HG03439 (cell line): ENCODE results near the gene OSBPL3.
"Not testable (repeated sequence)": the region's sequence is repeated elsewhere in the genome, so short reads cannot be mapped to it uniquely, and the experiment has no call there.

ENCODE experiments used
- ATAC-seq: cut with Tn5 transposase; IDR thresholded peaks from one replicate; pipeline ENCODE4 v1.9.1; 2021; ENCODE audit warnings: mild to moderate bottlenecking, moderate library complexity; ENCODE audit not compliant: unreplicated experiment

The OSBPL3 gene

DNA sequence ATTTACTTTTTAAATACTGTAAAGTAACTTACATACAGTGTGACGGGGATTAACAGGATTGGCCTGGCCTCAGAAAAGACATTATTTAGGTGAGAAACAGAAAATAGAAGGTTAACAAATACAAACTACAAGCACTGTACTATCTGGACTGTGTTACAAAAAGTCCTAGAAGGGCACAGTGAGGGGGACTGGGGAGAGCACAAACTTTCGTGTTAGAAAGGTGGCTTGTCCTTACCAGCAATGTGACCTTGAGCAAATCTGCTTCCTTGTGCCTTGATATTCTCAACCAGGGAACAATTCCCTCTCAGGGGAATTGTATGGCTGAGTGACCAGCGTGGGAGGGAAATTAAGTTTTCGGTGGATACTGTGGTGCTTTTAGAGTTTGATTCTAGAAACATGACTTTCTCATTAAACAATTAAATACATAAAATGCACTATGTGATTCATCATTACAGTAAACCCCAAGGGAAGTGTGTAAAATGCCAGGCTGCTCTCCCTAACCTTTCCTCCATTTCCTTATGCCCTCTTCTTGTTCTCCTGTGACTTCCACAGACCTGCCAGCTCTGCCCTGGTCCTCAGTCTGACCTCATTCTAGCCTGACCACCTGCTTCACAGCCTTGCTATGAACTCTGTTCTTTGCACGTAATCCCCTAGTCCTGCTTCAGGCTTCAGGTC, 57.7 kb downstream of the OSBPL3 start:
- no peak for ATAC-seq

DNA sequence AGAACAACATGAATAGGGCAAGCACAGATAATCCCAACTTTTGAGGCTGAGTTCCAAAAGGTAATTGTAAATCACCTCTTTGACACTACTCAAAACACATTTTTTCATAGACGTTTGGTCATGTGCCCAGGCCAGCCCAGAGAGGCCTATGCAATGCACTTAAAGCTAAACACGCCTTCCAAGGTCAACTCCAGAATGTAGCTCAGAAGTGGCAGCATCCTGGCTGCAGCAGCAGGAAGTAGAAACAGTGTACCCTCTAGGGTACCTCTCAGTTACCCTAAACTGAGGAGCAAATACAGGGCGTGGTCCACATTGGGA, 58.7 kb downstream of the OSBPL3 start:
- no peak for ATAC-seq

DNA sequence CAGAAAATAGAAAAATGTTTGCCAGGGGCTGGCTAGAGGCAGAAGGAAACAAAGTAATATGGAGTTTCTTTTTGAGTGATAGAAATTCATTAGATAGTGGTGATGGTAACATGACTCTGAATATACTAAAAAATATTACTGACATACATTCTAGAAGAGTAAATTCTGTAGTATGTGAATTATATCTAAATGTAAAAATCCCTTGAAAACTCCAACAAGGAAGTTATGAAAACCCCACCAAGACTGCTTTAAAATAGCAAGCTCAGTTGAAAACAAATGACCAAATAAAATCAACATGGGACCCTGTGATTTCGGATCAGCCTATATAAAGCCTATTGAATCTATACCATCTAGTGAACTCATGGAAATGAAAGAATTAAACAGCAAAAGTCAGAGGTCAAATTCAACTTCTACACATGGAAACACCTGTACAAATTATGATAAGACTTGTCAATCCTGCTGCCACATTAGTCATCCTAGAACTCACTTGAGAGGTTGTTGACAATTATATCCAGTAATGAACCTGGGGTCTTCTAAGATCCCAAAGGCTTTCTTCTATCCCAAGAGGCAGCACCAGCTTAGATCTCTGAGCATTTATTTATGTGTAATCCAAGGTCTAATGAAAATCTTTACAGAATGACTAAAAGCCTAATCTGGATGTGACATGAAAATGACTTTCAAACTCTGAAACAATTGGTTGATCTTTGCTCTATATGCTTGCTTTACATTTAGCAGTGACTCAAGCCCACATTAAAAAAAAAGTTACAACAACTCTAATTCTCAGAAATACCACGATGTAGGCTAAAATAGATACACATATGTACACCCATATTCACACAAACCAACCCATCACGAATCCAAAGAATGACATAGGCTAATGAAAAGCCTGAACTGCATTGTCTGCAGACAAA, 59.3 kb downstream of the OSBPL3 start:
- ATAC-seq, result no peak

DNA sequence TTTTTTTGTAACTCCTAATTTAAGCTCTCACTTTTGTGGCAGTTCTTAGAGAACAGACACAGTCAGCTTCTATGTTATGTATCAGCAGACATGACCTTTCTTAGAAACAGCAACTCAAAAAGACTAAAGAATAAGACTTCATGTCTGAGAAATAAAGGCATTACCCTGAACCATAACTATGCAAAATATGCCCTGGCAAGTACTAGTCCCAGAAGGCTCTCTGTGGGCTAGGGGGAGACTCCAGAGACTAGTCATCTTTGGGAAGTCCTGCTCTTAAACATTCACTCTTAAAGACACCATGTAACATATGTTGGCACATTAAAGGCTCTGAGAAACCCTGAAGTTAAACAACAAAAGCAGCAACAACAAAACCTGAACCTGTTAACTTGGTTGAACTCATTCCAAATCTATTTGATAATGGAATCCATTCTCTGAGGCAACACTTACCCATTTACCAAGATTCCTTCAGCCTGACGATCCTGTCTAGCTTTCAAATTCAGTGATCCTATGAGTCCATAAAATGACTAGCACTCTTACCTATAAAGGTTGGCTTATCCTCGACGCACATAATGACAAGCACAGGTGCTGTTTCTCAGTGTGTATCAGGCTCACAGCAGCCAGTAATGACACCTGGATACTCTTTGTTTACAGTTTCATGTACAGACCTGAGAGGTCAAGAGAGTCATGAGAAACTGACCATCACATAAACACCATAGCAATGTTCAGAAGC, 62.3 kb downstream of the OSBPL3 start:
- peak; percentile 71 for ATAC-seq

DNA sequence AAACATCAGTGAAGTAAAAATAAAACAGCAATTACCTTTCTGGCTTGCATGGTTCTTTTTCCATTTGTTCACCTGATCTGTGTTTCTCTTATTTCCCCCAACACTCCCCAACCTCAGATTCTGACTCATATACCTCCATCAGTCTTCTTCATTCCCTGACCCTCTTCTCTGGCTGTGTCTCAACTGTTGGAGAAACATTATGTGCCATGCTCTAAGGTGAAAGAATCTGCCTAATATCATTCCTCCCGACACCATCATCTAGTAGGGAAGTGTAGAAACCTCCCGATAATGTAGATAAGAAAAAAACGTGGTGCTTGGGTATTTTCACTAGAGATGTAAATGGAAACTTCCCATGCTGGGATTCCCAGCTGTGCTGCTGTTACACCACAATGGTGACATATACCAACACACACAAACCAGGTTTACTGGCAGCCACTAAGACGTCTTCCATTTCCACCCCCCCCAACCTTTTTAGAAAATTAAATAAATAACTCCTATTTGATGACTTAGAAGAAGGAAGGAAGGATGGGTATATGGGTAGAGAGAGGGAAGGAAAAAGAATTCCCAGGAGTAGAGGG, 63.4 kb downstream of the OSBPL3 start:
- ATAC-seq, result no peak

DNA sequence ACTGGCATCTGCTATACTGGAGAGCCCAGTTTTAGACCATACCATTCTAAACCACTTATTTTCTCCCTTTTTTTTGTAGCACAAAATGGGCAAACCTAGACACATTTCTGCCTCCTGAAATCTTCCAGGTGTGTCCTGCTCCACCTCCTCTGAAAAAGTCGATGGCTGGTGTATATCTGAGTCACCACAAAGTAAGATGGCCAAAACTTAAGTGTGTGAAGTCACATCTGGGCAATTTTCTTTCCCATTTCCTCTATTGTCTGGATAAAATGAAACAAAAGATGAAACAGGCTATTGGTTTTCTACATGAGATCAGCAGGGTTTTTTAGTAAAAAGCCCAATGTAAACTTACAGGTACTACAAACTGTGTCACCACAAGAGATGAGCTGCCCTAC, 65.5 kb downstream of the OSBPL3 start:
- no peak for ATAC-seq

DNA sequence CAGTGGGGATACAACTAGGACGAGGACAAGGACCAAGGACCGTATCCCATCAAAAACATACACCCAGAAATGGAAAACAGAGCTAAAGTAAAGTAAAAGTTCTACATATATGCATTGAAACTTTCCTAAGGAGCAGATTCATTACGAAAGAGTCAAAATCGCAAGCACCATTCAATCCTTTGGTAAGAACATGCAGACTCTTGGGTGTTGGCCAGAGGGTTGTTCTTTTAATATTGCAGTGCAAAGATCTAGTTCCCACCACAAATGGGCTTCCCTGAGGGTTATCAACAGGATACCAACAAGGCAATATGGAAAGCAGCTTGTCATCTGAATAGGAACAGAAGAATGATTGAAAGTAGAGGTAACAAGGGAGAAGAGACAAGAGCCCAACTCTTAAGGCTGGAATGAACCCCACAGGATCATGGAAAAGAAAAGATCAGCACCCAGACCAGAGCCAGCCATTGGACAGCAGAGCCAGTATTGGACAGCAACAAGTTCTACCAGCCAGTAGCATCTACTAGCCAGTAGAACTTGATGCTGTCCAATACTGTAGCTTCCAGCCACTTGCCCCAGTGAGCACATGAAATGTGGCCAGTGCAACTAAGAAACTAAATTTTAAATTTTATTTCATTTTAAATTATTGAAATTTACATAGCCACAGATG, 66.0 kb downstream of the OSBPL3 start:
- ATAC-seq, result no peak

DNA sequence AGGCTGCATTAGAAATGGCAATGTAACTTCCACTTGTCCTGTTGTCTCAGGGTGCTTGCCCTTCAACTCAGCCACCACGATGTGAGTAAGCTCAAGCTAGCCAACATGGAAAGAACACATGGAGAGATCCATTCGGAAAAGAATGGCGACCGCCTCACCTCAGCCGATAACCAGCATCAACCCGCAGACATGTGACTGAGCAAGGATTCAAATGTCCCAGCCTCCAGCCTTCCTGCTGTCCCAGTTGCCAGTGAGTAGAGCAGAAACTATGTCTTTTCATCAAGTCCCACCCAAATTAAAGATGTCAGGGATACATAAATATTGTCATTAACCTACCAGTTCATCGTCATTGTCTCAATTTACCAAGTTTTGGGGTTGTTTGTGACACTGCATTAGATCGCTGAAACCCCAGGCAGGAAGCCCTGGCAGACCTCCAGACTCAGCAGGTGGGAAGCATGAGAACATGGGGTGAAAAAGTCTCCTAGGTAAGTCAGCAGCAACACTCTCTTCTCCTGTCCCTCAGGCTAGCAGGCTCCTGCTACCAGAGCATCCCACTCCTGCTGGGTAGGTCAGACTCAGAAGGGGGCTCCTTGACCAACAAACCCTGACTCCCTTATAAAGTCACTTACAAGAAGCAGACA, 67.0 kb downstream of the OSBPL3 start:
- ATAC-seq, result no peak

DNA sequence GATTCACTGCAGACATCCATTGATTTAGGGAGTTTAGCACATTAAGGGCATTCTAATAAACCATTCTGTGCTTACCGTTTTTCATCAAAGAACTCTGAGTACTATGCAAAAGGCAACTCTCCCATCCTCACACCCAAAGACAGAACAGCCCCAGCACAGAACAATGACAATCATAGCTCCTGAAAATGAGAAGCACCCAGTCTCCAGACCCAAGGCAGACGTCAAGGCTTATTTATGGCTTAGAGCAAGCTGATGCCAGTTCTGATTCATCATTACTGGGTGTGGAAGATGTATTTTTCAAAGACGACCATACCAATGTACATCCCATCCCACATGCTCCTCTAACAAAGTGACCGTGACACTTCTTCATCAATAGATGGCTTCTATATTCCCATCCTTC, 67.6 kb downstream of the OSBPL3 start:
- no peak for ATAC-seq

DNA sequence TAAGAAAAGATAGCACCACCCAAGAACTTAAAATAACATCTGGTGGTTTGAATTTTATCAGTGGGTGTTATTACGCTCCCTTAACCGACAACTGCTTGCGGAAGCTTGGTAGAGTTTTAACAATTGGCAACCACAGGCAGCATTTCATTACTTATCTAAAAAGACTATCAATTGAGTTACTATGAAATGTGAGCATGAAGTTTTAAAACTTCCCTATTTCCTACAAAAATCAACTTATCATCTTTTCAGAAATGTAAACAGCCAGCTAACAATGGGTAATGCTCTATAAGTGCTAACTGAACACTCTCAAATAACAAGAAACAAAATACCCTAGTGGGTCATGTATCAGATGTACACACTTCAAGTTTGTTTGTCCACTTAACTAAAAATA, 68.8 kb downstream of the OSBPL3 start:
- no peak for ATAC-seq

DNA sequence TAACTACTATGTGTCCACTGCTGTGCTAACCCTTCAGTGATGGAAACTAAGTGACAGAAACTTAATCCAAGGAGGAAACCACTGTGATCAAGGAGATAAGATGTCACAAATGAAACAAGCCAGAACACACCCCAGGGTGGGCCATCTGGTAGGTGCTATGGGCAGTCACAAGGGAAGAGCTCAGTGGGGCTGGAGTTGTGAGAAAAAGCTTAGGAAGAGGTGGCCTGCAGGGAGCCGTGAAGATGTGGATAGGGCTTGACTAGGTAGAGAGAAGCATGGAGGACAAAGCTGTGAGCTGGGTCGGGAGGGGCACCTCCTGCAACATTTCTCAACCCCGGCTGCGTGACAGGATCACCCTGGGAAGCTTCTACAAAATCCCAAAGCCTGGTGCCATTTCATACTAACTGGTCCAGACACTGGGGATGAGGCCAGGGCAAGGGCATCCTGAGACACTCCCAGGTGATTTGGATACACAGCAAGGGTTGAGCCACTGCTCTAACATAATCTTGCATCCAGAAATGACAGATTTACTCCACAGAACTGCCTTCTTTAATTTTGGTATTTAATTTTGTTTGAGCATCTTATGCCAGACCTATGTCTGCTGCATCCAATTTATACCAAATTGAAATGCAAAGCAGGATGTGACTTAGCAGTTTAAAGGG, 69.3 kb downstream of the OSBPL3 start:
- ATAC-seq, result no peak

DNA sequence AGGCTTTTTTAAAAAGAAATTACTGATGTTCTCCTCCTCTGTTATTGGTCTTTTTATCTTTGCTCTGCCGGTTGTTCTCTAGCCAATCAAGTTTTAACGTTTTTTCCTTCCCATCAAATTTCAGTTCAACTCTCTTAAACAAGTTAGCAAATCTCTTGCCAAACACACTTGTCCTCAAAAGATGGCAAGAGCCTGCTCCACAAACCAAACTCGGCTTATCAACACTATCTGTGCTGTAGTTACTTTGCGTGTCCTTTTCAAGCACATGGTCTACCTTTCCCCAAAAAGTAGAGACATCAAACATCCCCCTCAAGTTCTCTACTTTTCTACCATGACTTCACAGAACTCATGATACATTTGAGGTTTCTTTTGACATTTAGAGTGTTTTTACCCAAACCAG, 71.3 kb downstream of the OSBPL3 start:
- ATAC-seq, result no peak

DNA sequence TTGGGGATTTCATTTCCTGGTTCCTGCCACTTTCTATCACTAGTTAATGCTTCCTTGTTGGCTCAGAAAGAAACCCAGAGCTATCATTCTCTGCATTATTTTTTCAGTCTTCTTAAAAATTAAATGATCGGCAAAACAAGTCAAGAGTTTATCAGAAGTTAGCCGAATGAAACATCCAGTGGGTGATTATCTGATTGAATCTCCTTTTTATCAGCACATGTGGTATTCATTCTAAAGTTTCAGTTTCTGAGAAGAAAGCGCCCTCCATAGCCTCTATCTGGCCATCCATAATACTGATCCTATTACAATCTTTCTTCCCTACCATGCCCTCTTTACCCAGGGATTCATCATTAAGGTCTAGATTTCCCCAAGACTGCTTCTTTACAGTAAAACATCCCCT, 71.8 kb downstream of the OSBPL3 start:
- ATAC-seq, result no peak

DNA sequence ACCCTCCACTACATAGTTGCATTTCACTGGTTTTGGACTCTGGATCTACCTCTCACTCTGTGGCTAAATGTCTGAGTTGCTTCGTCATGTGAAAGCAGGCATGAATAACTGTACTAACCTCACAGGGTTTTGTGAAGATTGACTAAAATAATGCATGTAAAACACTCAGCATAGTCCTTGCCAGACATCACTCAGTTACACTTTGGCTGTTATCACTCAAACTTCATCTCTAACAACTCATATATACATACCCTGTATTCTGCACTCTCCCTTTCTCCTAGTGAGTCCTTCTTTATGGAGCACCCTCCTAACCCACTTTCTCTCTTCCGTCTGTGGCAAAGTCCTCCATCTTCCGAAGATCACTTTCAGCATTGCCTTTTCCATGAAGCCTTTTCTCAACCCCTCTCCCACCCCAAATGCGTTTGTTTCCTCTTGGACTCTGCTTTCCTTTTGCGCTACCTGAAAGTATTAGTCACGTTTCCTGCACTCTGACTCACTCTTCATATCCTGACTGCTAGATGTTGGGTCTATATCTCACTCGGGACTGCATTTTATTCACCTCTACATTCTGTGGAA, 72.6 kb downstream of the OSBPL3 start:
- ATAC-seq, result peak; percentile 68

DNA sequence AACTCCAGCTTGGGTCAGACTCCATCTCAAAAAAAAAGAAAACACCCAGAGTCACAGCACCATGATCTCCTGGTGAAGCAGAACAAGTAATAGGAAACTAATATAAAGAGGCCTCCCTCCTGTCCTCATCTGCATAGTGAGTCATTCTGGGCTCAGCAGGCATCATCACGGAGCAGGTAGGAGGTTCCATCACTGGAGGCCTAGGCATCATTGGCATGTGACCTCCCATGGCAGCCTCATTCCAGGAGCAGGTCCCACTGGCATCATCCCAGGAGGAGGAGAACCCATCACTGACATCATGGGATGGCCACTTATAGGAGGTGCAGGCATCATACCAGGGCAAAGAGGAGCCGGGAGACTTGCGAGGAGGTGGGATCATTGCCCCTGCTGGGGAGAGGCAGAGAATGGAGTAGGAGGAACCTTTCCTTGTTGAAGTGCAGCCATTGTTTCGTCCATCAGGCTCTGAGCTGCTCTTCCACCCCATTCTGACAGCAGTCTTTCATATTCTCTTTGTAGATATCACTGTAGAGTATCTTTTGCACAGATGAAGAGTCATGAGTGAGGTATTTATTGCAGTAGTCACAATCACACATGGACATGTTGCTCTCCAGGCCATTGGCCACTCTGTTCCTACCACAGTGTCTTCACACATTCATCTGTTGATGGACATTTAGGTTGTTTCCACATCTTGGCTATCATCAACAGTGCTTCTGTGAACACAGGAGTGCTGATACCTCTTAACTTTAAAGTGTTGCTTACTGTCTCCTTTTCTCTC, 73.8 kb downstream of the OSBPL3 start:
- ATAC-seq, result no peak

DNA sequence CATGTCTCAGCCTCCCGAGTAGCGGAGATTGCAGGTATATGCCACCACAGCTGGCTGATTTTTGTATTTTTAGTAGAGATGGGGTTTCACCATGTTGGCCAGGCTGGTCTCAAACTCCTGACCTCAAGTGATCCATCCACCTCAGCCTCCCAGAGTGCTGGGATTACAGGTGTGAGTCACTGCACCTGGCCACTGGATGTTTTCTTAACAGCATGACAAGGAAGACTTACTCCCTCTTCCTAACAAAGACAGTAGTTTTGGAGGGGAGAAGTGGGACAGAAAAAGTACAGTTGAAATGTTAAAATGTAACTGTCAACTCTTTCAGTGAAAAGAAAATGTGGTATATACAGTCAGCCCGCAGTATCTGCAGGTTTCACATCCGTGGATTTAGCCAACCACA, 76.0 kb downstream of the OSBPL3 start:
- ATAC-seq, result not testable (repeated sequence)

DNA sequence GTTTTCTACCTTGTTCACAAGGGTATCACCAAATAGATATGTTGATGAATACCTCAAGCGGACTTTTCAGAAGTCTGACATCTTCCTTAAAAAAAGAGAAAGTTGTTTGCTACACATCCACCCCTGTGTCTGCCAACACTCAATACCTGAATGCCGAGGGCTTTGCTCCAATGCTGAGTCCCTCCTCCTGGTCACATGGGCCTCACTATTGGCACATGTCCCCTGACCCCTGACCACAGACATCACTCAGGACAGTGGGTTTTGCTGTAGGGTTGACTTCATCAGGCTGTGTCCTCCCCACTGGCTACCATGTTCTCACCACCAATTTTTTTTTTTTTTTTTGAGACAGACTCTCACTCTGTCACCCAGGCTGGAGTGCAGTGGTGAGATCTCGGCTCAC, 76.4 kb downstream of the OSBPL3 start:
- no peak for ATAC-seq

DNA sequence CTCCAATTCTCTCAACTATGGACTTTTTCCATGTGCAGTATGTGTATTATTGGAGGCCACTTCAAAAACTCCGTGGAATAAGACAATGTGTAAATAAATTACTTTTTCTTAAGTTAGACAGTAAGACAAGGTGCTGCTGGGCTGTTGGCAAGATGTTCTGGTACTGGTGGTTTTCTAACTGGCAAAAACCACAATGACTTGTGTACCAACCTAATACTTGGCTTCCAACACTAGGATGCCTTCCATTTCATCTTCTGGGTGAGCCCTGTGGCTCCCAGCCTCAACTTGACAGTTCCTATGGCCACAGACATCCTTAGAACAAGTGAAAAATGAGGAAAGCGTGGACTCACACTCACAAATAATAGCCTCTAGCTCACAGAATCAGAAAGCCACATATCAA, 77.0 kb downstream of the OSBPL3 start:
- no peak for ATAC-seq

DNA sequence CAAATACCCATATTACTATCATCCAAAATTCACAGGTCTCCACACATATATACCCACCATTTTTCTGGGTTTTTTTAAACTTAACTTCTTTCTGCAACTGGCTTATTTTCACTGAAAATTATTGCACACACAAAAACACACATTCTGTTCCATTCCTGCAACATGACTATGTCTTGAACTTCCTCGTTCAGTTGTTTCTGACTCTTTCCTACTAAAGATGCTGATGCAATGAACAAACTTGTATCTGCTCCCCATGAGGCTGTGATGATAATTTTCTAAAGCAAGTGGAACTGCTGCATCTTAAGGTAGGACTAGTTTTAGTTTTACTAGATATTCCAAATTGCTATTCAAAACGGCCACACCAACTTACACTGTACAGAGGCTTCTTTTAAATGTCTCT, 77.7 kb downstream of the OSBPL3 start:
- ATAC-seq, result no peak
